ENCODE results near the gene RNF114. TPM values are rescaled to one million over a fixed set of nuclear protein-coding genes. Genes with fewer than 3 reads are reported as not detected.

The RNF114 gene
- polyA plus RNA-seq, 1 donor from 2014 or later = 109 TPM

DNA sequence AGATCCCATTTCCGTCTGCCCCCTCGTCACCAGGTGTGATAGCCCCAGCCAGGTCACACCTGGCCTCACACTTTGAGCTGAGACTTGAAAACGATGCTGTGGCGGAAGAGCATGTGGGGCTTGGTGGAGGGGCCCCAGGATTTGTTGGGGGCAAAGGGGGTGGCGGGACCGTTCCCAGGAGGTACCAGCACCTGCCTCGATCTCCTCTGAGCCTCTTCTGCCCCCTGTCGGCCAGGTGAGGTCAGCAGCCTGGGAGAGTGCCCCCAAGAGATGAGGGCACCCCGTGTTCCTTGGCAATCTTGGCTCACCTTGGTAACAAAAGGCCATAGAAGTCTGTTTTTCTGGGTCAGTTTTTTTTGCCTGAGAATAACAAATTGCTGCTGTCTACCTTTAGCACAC is 46.3 kb upstream of the RNF114 start:
- Histone ChIP-seq H3K9me3 (ENCODE audit: low read length) (no peaks in the 10 kb centered on the region), H3K27ac (ENCODE audit: low read length) (no peak overlapping the region), H3K4me3 (ENCODE audit: low read length) (no peak overlapping the region), H3K36me3 (ENCODE audit: insufficient read depth, low read length) (peaks cover under 1% of the 10 kb centered on the region), H3K9ac (ENCODE audit: low read length) (no peak overlapping the region), H3K79me2 (replicated peaks; ENCODE audit: insufficient read depth, low read length) (no peaks in the 10 kb centered on the region), H3K4me2 (ENCODE audit: low read length) (no peak overlapping the region), H3K27me3 (ENCODE audit: insufficient read depth, low read depth, low read length) (no peaks in the 10 kb centered on the region), H4K20me1 (ENCODE audit: insufficient read depth) (no peaks in the 10 kb centered on the region), H2AFZ (ENCODE audit: low read depth, low read length) (no peak overlapping the region), H3K9me2 (ENCODE audit: insufficient read depth, low read length) (no peaks in the 10 kb centered on the region), H3F3A (ENCODE audit: insufficient read depth, low read length, poor library complexity, severe bottlenecking) (no peaks in the 10 kb centered on the region)
- TF ChIP-seq, protein P1, sequence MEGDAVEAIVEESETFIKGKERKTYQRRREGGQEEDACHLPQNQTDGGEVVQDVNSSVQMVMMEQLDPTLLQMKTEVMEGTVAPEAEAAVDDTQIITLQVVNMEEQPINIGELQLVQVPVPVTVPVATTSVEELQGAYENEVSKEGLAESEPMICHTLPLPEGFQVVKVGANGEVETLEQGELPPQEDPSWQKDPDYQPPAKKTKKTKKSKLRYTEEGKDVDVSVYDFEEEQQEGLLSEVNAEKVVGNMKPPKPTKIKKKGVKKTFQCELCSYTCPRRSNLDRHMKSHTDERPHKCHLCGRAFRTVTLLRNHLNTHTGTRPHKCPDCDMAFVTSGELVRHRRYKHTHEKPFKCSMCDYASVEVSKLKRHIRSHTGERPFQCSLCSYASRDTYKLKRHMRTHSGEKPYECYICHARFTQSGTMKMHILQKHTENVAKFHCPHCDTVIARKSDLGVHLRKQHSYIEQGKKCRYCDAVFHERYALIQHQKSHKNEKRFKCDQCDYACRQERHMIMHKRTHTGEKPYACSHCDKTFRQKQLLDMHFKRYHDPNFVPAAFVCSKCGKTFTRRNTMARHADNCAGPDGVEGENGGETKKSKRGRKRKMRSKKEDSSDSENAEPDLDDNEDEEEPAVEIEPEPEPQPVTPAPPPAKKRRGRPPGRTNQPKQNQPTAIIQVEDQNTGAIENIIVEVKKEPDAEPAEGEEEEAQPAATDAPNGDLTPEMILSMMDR (IDR thresholded peaks at IDR 0.05; ENCODE audit: poor library complexity, severe bottlenecking) = peak; percentile 23
- no peak for TF ChIP-seq MXI1 (conservative IDR thresholded peaks at IDR 0.05; ENCODE audit: poor library complexity, severe bottlenecking)

DNA sequence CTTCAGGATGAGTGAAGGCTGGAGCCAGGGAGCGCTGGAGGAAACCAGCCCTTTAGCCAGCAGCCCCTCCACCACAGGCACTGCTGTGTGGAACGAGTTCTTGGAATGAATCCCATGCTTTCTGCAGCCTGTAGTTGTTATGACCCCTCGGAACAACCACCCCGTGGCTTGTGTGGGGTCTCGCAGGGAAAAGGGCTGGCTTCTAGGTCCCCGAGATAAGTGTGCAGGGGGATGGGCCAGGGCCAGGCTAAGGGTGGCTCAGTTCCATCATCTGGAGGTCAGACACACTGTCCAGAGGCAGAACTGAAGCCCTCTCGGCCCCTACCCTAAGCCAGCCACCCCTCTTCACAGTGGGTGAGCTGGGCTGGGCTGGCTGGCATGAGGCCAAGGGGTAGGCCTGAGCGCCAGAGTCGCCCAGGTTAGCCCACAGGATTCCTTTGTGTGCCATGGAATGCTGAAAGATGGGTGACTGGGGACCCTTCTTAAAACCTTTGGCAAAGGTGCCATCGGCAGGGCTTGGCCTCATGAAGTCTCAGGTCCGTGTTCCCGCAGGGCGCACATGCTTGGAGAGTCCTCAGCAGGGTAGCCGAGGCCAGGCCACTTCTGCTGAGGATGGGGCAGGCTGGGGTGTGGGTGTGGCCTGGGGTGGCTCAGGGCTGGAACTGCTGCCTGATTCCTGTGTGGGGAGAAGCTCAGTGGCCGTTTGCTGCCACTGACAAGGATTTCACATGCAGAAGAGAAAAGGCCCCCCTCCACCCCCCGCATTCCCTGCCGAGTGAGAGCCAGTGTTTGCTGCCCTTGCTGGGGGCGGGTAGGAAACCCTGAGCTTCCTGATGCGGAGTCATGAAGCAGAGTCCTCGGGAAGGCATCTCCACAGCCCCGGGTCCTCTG is 45.5 kb upstream of the RNF114 start:
- H3K4me3 ChIP-seq (ENCODE audit: low read length) = no peak overlapping the region
- H4K20me1 ChIP-seq (ENCODE audit: insufficient read depth) = no peaks in the 10 kb centered on the region
- H2AFZ ChIP-seq (ENCODE audit: low read depth, low read length) = no peak overlapping the region
- no peak overlapping the region for H3K27ac ChIP-seq (ENCODE audit: low read length)
- H3K36me3 ChIP-seq (ENCODE audit: insufficient read depth, low read length) = no peaks in the 10 kb centered on the region
- no peak overlapping the region for H3K9ac ChIP-seq (ENCODE audit: low read length)
- no peaks in the 10 kb centered on the region for H3K9me2 ChIP-seq (ENCODE audit: insufficient read depth, low read length)
- TF ChIP-seq SMC3 (conservative IDR thresholded peaks at IDR 0.05; ENCODE audit: poor library complexity) (no peak), MXI1 (conservative IDR thresholded peaks at IDR 0.05; ENCODE audit: poor library complexity, severe bottlenecking) (no peak), POLR2AphosphoS5 (IDR thresholded peaks at IDR 0.05) (no peak), EZH2 (IDR thresholded peaks at IDR 0.05; ENCODE audit: borderline replicate concordance, insufficient read depth, low read length, poor library complexity, severe bottlenecking) (no peak), TAF1 (IDR thresholded peaks at IDR 0.05; ENCODE audit: low read depth) (no peak), EP300 (conservative IDR thresholded peaks at IDR 0.05; ENCODE audit: poor library complexity, severe bottlenecking) (no peak), RAD21 (conservative IDR thresholded peaks at IDR 0.05) (no peak)
- TF ChIP-seq, protein P1 (IDR thresholded peaks at IDR 0.05; ENCODE audit: poor library complexity, severe bottlenecking) = no peak
- TF ChIP-seq, protein P2, sequence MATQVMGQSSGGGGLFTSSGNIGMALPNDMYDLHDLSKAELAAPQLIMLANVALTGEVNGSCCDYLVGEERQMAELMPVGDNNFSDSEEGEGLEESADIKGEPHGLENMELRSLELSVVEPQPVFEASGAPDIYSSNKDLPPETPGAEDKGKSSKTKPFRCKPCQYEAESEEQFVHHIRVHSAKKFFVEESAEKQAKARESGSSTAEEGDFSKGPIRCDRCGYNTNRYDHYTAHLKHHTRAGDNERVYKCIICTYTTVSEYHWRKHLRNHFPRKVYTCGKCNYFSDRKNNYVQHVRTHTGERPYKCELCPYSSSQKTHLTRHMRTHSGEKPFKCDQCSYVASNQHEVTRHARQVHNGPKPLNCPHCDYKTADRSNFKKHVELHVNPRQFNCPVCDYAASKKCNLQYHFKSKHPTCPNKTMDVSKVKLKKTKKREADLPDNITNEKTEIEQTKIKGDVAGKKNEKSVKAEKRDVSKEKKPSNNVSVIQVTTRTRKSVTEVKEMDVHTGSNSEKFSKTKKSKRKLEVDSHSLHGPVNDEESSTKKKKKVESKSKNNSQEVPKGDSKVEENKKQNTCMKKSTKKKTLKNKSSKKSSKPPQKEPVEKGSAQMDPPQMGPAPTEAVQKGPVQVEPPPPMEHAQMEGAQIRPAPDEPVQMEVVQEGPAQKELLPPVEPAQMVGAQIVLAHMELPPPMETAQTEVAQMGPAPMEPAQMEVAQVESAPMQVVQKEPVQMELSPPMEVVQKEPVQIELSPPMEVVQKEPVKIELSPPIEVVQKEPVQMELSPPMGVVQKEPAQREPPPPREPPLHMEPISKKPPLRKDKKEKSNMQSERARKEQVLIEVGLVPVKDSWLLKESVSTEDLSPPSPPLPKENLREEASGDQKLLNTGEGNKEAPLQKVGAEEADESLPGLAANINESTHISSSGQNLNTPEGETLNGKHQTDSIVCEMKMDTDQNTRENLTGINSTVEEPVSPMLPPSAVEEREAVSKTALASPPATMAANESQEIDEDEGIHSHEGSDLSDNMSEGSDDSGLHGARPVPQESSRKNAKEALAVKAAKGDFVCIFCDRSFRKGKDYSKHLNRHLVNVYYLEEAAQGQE (IDR thresholded peaks at IDR 0.05; ENCODE audit: borderline replicate concordance) = no peak
- no peaks in the 10 kb centered on the region for H3K79me2 ChIP-seq (replicated peaks; ENCODE audit: insufficient read depth, low read length)
- H3K9me3 ChIP-seq (ENCODE audit: low read length) = no peaks in the 10 kb centered on the region
- no peaks in the 10 kb centered on the region for H3F3A ChIP-seq (ENCODE audit: insufficient read depth, low read length, poor library complexity, severe bottlenecking)
- no peak overlapping the region for H3K4me2 ChIP-seq (ENCODE audit: low read length)
- no peaks in the 10 kb centered on the region for H3K27me3 ChIP-seq (ENCODE audit: insufficient read depth, low read depth, low read length)
